Lower leg skin (tissue), 3 donors: ENCODE results near the gene ASCC1.

Experiments
- POLR2A ChIP-seq, 2 donors: fragments of 450-650 bp; IDR thresholded peaks; one replicate each; pipeline ENCODE4 v1.6.1; 2016 to 2017; ENCODE audit warnings: antibody characterized with exemption in 2 of 2, mild to moderate bottlenecking in 1 of 2, moderate library complexity in 1 of 2
- TF ChIP-seq, protein P1 (sequence below), 3 donors: fragments of 450-650 bp; IDR thresholded peaks; one replicate each; pipeline ENCODE4 v1.5.1; 2016; ENCODE audit warnings: antibody characterized with exemption in 3 of 3, mild to moderate bottlenecking in 3 of 3, moderate library complexity in 2 of 3

DNA sequence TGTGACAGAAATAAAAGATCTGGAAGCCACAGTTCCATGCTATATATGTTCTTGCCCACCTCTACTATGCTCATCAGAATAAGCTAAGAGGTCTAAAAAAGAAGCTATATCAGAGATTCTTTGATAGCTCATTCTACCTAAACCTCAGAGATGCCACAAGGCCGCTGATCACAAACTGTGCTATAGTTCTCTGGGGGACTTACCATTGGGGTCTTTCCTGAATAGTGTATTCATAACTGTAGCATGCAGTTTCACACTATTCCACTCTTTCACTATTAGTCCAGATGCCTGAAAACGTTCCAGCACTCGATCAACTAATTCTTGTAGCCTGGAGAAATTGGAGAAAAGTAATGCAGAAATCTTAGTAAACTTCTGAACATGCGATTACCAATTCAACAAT, 83.2 kb downstream of the ASCC1 start:
- TF ChIP-seq, protein P1, sequence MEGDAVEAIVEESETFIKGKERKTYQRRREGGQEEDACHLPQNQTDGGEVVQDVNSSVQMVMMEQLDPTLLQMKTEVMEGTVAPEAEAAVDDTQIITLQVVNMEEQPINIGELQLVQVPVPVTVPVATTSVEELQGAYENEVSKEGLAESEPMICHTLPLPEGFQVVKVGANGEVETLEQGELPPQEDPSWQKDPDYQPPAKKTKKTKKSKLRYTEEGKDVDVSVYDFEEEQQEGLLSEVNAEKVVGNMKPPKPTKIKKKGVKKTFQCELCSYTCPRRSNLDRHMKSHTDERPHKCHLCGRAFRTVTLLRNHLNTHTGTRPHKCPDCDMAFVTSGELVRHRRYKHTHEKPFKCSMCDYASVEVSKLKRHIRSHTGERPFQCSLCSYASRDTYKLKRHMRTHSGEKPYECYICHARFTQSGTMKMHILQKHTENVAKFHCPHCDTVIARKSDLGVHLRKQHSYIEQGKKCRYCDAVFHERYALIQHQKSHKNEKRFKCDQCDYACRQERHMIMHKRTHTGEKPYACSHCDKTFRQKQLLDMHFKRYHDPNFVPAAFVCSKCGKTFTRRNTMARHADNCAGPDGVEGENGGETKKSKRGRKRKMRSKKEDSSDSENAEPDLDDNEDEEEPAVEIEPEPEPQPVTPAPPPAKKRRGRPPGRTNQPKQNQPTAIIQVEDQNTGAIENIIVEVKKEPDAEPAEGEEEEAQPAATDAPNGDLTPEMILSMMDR (IDR thresholded peaks at IDR 0.05): no peak
- TF ChIP-seq POLR2A (IDR thresholded peaks at IDR 0.05): no peak
